GM20000 (cell line): ENCODE results near the gene CNTNAP1.
A peak's percentile ranks its signal among the peaks of the same experiment; 100 is the strongest.

ENCODE experiments used
- DNase-seq: peaks from one replicate; pipeline ENCODE4 v3.0.0; 2012; ENCODE audit warnings: low spot score
- TF ChIP-seq, protein P1 (sequence below): IDR thresholded peaks from 2 replicates; pipeline ENCODE4 v1.5.1; 2012; ENCODE audit warnings: mild to moderate bottlenecking, control low read depth; ENCODE audit errors: extremely low read depth, missing control alignments

Gene CNTNAP1

DNA sequence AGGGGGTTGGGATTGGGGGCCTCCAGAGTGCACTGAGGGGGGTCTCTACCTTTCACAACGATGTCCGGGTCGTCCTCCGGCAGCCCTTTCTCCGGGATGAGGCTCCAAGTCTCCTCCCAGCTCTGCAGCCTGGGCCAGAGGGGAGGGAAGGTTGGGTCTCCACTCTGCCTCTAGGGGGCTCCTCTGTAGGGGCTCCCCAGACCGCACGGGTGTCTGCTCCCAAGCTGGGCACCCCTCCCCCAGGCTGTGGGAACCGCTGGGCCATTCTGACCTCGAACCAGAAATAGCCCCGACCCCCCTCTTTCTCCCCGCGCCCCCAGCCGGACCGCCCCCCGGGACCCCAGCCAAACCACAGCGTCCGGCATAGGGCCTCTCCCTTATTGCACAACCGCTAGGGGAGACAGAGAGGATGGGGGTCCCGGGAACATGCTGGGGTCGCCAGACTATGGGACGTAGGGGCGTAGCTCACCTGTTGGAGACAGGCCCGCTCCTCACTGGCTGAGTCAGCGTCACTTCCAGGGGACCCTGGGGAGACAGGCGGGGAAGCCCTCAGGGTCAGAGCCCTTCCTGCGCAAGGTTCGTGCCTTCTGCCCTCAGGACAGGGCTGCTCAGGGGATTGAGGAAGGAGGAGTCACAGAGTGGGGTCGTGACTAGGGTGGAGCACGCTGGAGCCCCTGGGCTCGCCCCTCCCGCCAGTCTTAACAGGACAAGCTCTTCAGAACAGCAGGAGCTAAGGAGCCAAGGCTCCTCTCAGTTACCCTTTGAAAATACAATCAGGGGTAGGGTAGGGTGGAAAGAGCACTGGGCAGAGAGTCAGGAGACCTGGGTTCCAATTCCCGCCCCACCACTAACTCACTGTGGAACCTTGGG, 8.2 kb upstream of the CNTNAP1 start:
- peak; percentile 86 for DNase-seq
- TF ChIP-seq, protein P1, sequence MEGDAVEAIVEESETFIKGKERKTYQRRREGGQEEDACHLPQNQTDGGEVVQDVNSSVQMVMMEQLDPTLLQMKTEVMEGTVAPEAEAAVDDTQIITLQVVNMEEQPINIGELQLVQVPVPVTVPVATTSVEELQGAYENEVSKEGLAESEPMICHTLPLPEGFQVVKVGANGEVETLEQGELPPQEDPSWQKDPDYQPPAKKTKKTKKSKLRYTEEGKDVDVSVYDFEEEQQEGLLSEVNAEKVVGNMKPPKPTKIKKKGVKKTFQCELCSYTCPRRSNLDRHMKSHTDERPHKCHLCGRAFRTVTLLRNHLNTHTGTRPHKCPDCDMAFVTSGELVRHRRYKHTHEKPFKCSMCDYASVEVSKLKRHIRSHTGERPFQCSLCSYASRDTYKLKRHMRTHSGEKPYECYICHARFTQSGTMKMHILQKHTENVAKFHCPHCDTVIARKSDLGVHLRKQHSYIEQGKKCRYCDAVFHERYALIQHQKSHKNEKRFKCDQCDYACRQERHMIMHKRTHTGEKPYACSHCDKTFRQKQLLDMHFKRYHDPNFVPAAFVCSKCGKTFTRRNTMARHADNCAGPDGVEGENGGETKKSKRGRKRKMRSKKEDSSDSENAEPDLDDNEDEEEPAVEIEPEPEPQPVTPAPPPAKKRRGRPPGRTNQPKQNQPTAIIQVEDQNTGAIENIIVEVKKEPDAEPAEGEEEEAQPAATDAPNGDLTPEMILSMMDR, result peak; percentile 57

DNA sequence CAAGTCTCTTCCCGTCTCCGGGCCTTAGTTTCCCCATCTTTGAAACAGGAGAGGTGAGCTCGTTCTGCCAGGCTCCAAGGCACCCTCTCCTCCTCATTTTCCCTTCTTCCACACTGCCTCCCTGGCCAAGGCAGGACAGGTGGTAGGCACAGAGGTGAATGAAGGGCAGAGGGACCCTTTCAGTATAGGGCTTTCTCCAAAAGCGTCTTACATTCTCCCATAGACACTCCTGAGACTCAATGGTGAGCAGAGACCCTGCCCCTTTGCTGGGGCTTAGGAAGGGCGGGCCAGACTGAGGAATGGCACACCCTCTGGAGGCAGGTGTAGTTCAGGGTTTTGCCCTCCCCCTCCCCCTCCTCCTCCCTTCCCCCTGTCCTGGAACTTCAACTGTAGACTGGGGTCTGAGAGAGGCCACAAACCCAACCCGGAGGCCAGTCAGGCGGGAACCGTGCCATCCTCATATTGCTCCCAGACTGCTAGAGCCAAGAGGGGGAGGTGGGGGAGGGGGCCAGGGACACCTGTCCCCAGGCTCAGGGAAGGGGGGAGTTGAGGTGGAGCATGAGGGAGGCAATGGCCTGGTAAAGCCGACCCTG, 7.5 kb upstream of the CNTNAP1 start:
- no peak for DNase-seq
- TF ChIP-seq, protein P1, result no peak

GRCh38 chr17:42675348-42675964, 6.9 kb upstream of the CNTNAP1 start:
- no peak for DNase-seq
- TF ChIP-seq, protein P1, result no peak

GRCh38 chr17:42675965-42676423, 6.3 kb upstream of the CNTNAP1 start:
- peak; percentile 51 for DNase-seq
- TF ChIP-seq, protein P1, result no peak

DNA sequence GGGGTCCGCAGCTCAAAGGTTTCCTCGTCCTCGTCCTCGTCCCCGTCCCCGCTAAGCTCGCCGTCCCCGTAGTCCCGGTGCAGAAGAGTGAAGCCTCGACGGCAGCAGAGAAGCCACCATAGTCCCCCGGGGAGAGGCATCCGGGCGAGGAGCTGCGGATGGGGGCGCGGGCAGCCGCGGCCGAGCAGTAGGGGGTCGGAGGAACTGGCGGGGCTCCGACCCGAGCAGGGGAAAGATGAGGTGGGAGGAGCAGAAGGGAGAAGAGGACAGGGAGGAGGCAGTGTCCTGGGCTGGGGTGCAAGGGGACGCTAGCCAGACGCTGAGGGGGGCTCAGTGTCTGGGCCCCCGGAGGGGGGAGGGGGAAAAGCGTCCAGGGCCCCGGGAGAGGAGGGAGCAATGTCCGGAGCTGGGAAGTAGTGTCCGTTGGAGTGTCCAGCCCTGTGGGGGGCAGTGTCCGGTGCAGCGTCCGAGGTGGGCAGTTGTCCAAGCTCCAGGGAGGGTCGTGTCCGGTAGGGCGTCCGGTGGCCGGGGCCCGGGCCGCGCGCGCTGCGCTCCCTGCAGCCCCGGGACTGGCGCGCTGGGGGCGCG, 5.8 kb upstream of the CNTNAP1 start, which contains the start of gene PLEKHH3:
Gene PLEKHH3, minus strand, starts transcription at position 571 of the 588 bp plus-strand sequence. Its CDS starts 431 bp downstream, at position 140.
- TF ChIP-seq, protein P1, result no peak
- DNase-seq, result peak; percentile 41

DNA sequence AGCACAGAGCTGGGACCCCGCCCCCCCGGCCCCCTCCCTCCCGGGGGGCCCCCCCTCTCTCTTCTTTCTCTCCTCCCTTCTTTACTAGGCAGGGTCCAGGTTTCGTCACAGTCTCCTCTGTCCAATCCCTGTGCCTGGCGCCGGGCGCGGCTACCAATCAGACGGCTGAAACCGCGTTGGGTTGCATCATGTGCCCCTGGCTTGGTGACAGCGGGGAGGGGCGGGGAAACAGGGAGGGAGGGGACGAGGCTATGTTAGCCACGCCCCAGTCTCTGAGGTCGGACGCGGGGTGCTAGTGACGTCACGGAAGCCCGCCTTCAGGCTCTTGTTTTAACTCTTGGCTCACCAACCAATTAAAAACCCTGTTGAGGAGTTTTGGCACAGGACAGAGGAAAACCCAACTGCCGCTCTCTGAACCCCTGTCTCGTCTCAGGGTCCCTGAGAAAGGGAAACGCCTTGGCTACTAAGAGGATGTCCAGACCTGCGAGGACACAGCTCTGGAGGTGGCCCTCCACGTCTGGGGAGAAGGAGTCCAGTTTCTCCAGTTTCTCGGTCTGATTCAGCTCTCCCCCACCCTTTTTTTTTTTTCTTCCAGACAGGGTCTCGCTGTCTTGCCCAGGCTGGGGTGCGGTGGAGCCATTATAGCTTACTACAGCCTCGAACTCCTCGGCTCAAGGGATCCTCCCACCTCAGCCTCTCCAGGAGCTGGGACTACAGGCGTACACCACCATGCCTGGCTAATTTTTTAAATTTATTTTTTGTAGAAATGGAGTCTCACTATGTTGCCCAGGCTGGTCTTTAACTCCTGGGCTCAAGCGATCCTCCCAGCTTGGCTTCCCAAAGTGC, 5.1 kb upstream of the CNTNAP1 start:
- peak; percentile 100 for DNase-seq
- TF ChIP-seq, protein P1, result no peak
